A549 (cell line): Measurements from ENCODE around the gene SLC6A19. TPM values are rescaled to one million over a fixed set of nuclear protein-coding genes. Genes with fewer than 3 reads are reported as not detected.

Experiments
- ATAC-seq, 2 experiments: fragments of 200-7000 bp in 1 of 2; fragments of >200 bp in 1 of 2; cut with Nextera tagmentation in 1 of 2; cut with Tn5 transposase in 1 of 2; 3 replicates each; pipeline versions ENCODE4 v1.8.0 to v1.9.1; 2018 to 2020; ENCODE audit warnings: mild to moderate bottlenecking in 1 of 2, moderate library complexity in 1 of 2
- CTCF ChIA-PET: fragments of 300-600 bp; sonication (Branson Sonifier 250); formaldehyde crosslinking; extraction: SDS; loops from one replicate; lab custom pipeline; 2021; ENCODE audit warnings: antibody characterized with exemption, inconsistent platforms; lab: Yijun Ruan, JAX
- POLR2A ChIA-PET: fragments of 350-600 bp; formaldehyde crosslinking; extraction: SDS; loops from one replicate; lab custom pipeline; 2021; ENCODE audit warnings: antibody characterized with exemption, inconsistent platforms; lab: Yijun Ruan, JAX
- DNase-seq, 2 experiments: peaks; one replicate each; pipeline versions ENCODE4 v3.0.0 to v3.0.0-alpha.2; 2011 to 2016; ENCODE audit warnings: low read depth in 1 of 2, low spot score in 1 of 2
- FAIRE-seq: peaks from 2 replicates; lab custom pipeline; 2011; peaks lifted over from hg19 to GRCh38; lab: Jason Lieb, UNC
- H3K27ac ChIP-seq, 2 experiments: fragments of >200 bp; sonication (Bioruptor Twin); formaldehyde crosslinking; 3 replicates each; pipeline ENCODE4 v1.5.1; 2016 to 2017
- H3K4me1 ChIP-seq: fragments of >200 bp; sonication (Bioruptor Twin); formaldehyde crosslinking; 3 replicates; pipeline ENCODE4 v1.6.1; 2016
- H3K4me2 ChIP-seq: fragments of >200 bp; sonication (Bioruptor Twin); formaldehyde crosslinking; 3 replicates; pipeline ENCODE4 v1.6.1; 2016
- H3K4me3 ChIP-seq: fragments of >200 bp; sonication (Bioruptor Twin); formaldehyde crosslinking; 3 replicates; pipeline ENCODE4 v1.5.1; 2016
- H3K9me3 ChIP-seq: fragments of >200 bp; sonication (Bioruptor Twin); formaldehyde crosslinking; 3 replicates; pipeline ENCODE4 v1.6.1; 2016
- BHLHE40 ChIP-seq: IDR thresholded peaks from 2 replicates; pipeline ENCODE4 v1.6.1; 2012; ENCODE audit warnings: low read depth, low read length, inconsistent platforms
- CBX2 ChIP-seq: fragments of 200-600 bp; sonication (generic); IDR thresholded peaks from 2 replicates; pipeline ENCODE4 v1.6.1; 2016; ENCODE audit warnings: low read depth, mild to moderate bottlenecking, borderline replicate concordance
- CEBPB ChIP-seq, 2 experiments: fragments of >200 bp in 1 of 2; sonication (Bioruptor Twin) in 1 of 2; formaldehyde crosslinking in 1 of 2; IDR thresholded peaks; 2 replicates each; pipeline ENCODE4 v1.6.1; 2012 to 2016
- EHF ChIP-seq: fragments of 250-450 bp; sonication (Bioruptor Pico); IDR thresholded peaks from 2 replicates; pipeline ENCODE4 v1.5.0; 2020; ENCODE audit warnings: mild to moderate bottlenecking
- EP300 ChIP-seq, 2 experiments: fragments of >200 bp; sonication (Bioruptor Twin); formaldehyde crosslinking; IDR thresholded peaks; 2 replicates in 1 of 2; 3 replicates in 1 of 2; pipeline ENCODE4 v1.6.1; 2016 to 2017
- FOSL2 ChIP-seq, 2 experiments: fragments of 450-650 bp in 1 of 2; fragments of >200 bp in 1 of 2; sonication (Bioruptor Twin) in 1 of 2; formaldehyde crosslinking; IDR thresholded peaks; 2 replicates each; pipeline versions ENCODE4 v1.5.0 to v1.6.1; 2016 to 2020; ENCODE audit warnings: mild to moderate bottlenecking in 1 of 2, moderate library complexity in 1 of 2
- GATA3 ChIP-seq: IDR thresholded peaks from 2 replicates; pipeline ENCODE4 v1.6.1; 2012; ENCODE audit warnings: borderline replicate concordance
- HES2 ChIP-seq: fragments of >200 bp; sonication (Bioruptor Twin); formaldehyde crosslinking; IDR thresholded peaks from 2 replicates; pipeline ENCODE4 v1.6.1; 2016
- HEYL ChIP-seq: fragments of 250-450 bp; sonication (Bioruptor Pico); IDR thresholded peaks from 2 replicates; pipeline ENCODE4 v1.8.0; 2021; ENCODE audit warnings: mild to moderate bottlenecking, moderate library complexity
- HMGXB4 ChIP-seq: fragments of 250-450 bp; sonication (Bioruptor Pico); IDR thresholded peaks from 2 replicates; pipeline ENCODE4 v1.5.0; 2021; ENCODE audit warnings: mild to moderate bottlenecking, moderate library complexity, borderline replicate concordance
- HOXB5 ChIP-seq: fragments of 250-450 bp; sonication (Bioruptor Pico); IDR thresholded peaks from 2 replicates; pipeline ENCODE4 v1.5.0; 2020; ENCODE audit warnings: mild to moderate bottlenecking, moderate library complexity
- JUN ChIP-seq, 2 experiments: fragments of >200 bp; sonication (Bioruptor Twin); formaldehyde crosslinking; IDR thresholded peaks; 2 replicates in 1 of 2; 3 replicates in 1 of 2; pipeline ENCODE4 v1.6.1; 2016 to 2017
- KDM1A ChIP-seq: fragments of 200-600 bp; sonication (generic); IDR thresholded peaks from 2 replicates; pipeline ENCODE4 v1.6.1; 2016; ENCODE audit warnings: low read depth, mild to moderate bottlenecking
- KDM5A ChIP-seq: fragments of 200-600 bp; sonication (generic); IDR thresholded peaks from 2 replicates; pipeline ENCODE4 v1.6.1; 2016; ENCODE audit warnings: antibody characterized with exemption, mild to moderate bottlenecking
- MAFK ChIP-seq: fragments of 450-650 bp; IDR thresholded peaks from 2 replicates; pipeline ENCODE4 v1.6.1; 2014; ENCODE audit not compliant: partially characterized antibody
- MAZ ChIP-seq: fragments of 150-350 bp; IDR thresholded peaks from 2 replicates; pipeline ENCODE4 v1.6.1; 2014; ENCODE audit warnings: antibody characterized with exemption, low read depth, low read length, borderline replicate concordance
- MYC ChIP-seq: IDR thresholded peaks from 2 replicates; pipeline ENCODE4 v1.6.1; 2012; ENCODE audit warnings: mild to moderate bottlenecking, inconsistent platforms, low read length, improper control_type of control experiment, borderline replicate concordance
- NFE2L2 ChIP-seq: fragments of 150-350 bp; conservative IDR thresholded peaks from 2 replicates; pipeline ENCODE4 v1.6.1; 2014; ENCODE audit warnings: low read length
- NR3C1 ChIP-seq: fragments of >200 bp; sonication (Bioruptor Twin); formaldehyde crosslinking; IDR thresholded peaks from 3 replicates; pipeline ENCODE4 v1.6.1; 2017
- POLR2A ChIP-seq: IDR thresholded peaks from 2 replicates; pipeline ENCODE4 v1.6.1; 2012; ENCODE audit warnings: mild to moderate bottlenecking, low read length
- RAD21 ChIP-seq, 2 experiments: fragments of >200 bp in 1 of 2; sonication (Bioruptor Twin) in 1 of 2; formaldehyde crosslinking in 1 of 2; IDR thresholded peaks in 1 of 2; conservative IDR thresholded peaks in 1 of 2; 2 replicates in 1 of 2; 3 replicates in 1 of 2; pipeline ENCODE4 v1.6.1; 2012 to 2018; ENCODE audit warnings: inconsistent platforms in 1 of 2
- RARB ChIP-seq: fragments of 250-450 bp; sonication (Bioruptor Pico); IDR thresholded peaks from 2 replicates; pipeline ENCODE4 v1.8.0; 2021; ENCODE audit warnings: mild to moderate bottlenecking, moderate library complexity
- REST ChIP-seq: fragments of 200-600 bp; sonication (generic); IDR thresholded peaks from 2 replicates; pipeline ENCODE4 v1.6.1; 2016; ENCODE audit warnings: antibody characterized with exemption, mild to moderate bottlenecking, moderate library complexity
- RFX5 ChIP-seq: fragments of 450-650 bp; IDR thresholded peaks from 2 replicates; pipeline ENCODE4 v1.7.1; 2014; ENCODE audit warnings: antibody characterized with exemption, mild to moderate bottlenecking, moderate library complexity
- SMC3 ChIP-seq: fragments of >200 bp; sonication (Bioruptor Twin); formaldehyde crosslinking; IDR thresholded peaks from 3 replicates; pipeline ENCODE4 v1.6.1; 2018; ENCODE audit warnings: inconsistent platforms
- ZSCAN20 ChIP-seq: fragments of 250-450 bp; sonication (Bioruptor Pico); IDR thresholded peaks from 2 replicates; pipeline ENCODE4 v1.8.0; 2022; ENCODE audit warnings: mild to moderate bottlenecking, moderate library complexity
- WGBS: methylation state at CpG from one replicate; pipeline ENCODE4 v1.1.6; 2017; ENCODE audit errors: missing lambda C conversion rate; 5-methylcytosine and 5-hydroxymethylcytosine counted together
- polyA plus RNA-seq, 4 experiments: library from polyadenylated mRNA; depleted of rRNA in 3 of 4; stranded (reverse); fragments of >200 nt; fragmentation: RNase III in 1 of 4; extraction: RNeasy Plus Mini Kit Qiagen cat#74134 plus additional on column Dnase treatment in 1 of 4; gene quantifications; 2 replicates in 3 of 4; 3 replicates in 1 of 4; pipeline ENCODE4 v1.2.3, GENCODE V29; 2011 to 2017

SLC6A19 gene
- polyA plus RNA-seq, 2 of the 4 experiments (the other 2 are of a cell fraction), result 0.01 TPM; not detected in 1

GRCh38 chr5:1265026-1265425 lies 63.6 kb downstream of the SLC6A19 start:
- POLR2A ChIA-PET, result no interaction called here
- DNase-seq (no peak), FAIRE-seq (no peak), ATAC-seq (no peak)
- Histone ChIP-seq H3K27ac (no peak overlapping the region), H3K4me1 (no peaks in the 10 kb centered on the region), H3K4me2 (no peak overlapping the region), H3K4me3 (no peak overlapping the region), H3K9me3 (no peaks in the 10 kb centered on the region)
- TF ChIP-seq NFE2L2 (no peak), HEYL (CRISPR knock-in tag) (no peak), KDM5A (no peak), CEBPB (IDR thresholded peaks at IDR 0.05) (no peak), KDM1A (no peak), RAD21 (conservative IDR thresholded peaks at IDR 0.05 in 1 of 2, IDR thresholded peaks at IDR 0.05 in 1 of 2) (no peak)
- CTCF ChIA-PET, result interaction anchor here (1.2 kb wide), 1 partner anchor 57 kb away, joined by 4 read pairs; no protein-coding TSS in a partner anchor
- 87% methylated on average over 13 of the region's 15 CpGs for WGBS

GRCh38 chr5:1265461-1266455 lies 64.4 kb downstream of the SLC6A19 start:
- POLR2A ChIA-PET, result no interaction called here
- Histone ChIP-seq H3K4me3 (no peak overlapping the region), H3K27ac (no peak overlapping the region), H3K4me1 (no peaks in the 10 kb centered on the region), H3K4me2 (no peak overlapping the region), H3K9me3 (no peaks in the 10 kb centered on the region)
- CTCF ChIA-PET, result interaction anchor here (1.2 kb wide), 1 partner anchor 57 kb away, joined by 4 read pairs; no protein-coding TSS in a partner anchor
- TF ChIP-seq MAZ, result no peak
- no peak for TF ChIP-seq CBX2
- TF ChIP-seq EHF (CRISPR knock-in tag), result no peak
- no peak for TF ChIP-seq RFX5
- no peak for TF ChIP-seq REST
- no peak for TF ChIP-seq EP300 (IDR thresholded peaks at IDR 0.05)
- TF ChIP-seq ZSCAN20 (CRISPR knock-in tag), result no peak
- no peak for TF ChIP-seq HES2
- TF ChIP-seq FOSL2 (IDR thresholded peaks at IDR 0.05), result no peak
- TF ChIP-seq FOSL2 (CRISPR knock-in tag; IDR thresholded peaks at IDR 0.05), result no peak
- TF ChIP-seq BHLHE40, result no peak
- no peak for TF ChIP-seq MYC
- TF ChIP-seq HEYL (CRISPR knock-in tag), result no peak
- WGBS, result 93% methylated on average over 33 of the region's 40 CpGs
- ATAC-seq (no peak), DNase-seq (no peak), FAIRE-seq (no peak)

- 88% methylated on average over 6 of the region's 9 CpGs for WGBS
- POLR2A ChIA-PET, result no interaction called here
These were observed 65.4 kb downstream of the SLC6A19 start for GRCh38 chr5:1266791-1267190.

More at GRCh38 chr5:1266791-1267190, 65.4 kb downstream of the SLC6A19 start:
- no peaks in the 10 kb centered on the region for H3K9me3 ChIP-seq
- CTCF ChIA-PET, result interaction anchor here (0.9 to 1.1 kb wide), 2 partner anchors 10 to 11 kb away, joined by 3 read pairs; no protein-coding TSS in a partner anchor
- TF ChIP-seq CBX2 (no peak), HOXB5 (CRISPR knock-in tag) (no peak), FOSL2 (IDR thresholded peaks at IDR 0.05) (no peak), FOSL2 (CRISPR knock-in tag; IDR thresholded peaks at IDR 0.05) (no peak), KDM5A (no peak), RARB (CRISPR knock-in tag) (no peak), NR3C1 (no peak), JUN (IDR thresholded peaks at IDR 0.05) (no peak), GATA3 (no peak), SMC3 (no peak), HMGXB4 (CRISPR knock-in tag) (no peak), MAFK (no peak), MAZ (no peak), POLR2A (no peak)
- DNase-seq (no peak), FAIRE-seq (no peak), ATAC-seq (no peak)
- H3K4me3 ChIP-seq, result no peak overlapping the region
- no peak overlapping the region for H3K27ac ChIP-seq
- H3K4me2 ChIP-seq, result no peak overlapping the region
- H3K4me1 ChIP-seq, result no peaks in the 10 kb centered on the region
